Esophagus (tissue), 2 donors: ENCODE measurements around the gene LSAMP. TPM values are rescaled to one million over a fixed set of nuclear protein-coding genes. Genes with fewer than 3 reads are reported as not detected.

ENCODE experiments used
- H3K27ac ChIP-seq, 2 donors: one replicate each; pipeline ENCODE4 v1.5.1; 2013; ENCODE audit warnings: low read depth in 2 of 2, mild to moderate bottlenecking in 2 of 2, inconsistent platforms in 1 of 2, low read length in 1 of 2, moderate library complexity in 1 of 2
- H3K27me3 ChIP-seq, 2 donors: one replicate each; pipeline ENCODE4 v1.6.1; 2013; ENCODE audit warnings: low read length in 2 of 2, control low read depth in 1 of 2, mild to moderate bottlenecking in 1 of 2; ENCODE audit not compliant: insufficient read depth in 2 of 2, control insufficient read depth in 1 of 2
- H3K36me3 ChIP-seq, 2 donors: one replicate each; pipeline ENCODE4 v1.6.1; 2013; ENCODE audit warnings: low read length in 1 of 2; ENCODE audit not compliant: control insufficient read depth in 2 of 2, insufficient read depth in 2 of 2
- H3K4me1 ChIP-seq, 2 donors: one replicate each; pipeline ENCODE4 v1.6.1; 2013; ENCODE audit warnings: low read length in 1 of 2; ENCODE audit not compliant: control insufficient read depth in 2 of 2, insufficient read depth in 2 of 2
- H3K4me3 ChIP-seq, 2 donors: one replicate each; pipeline ENCODE4 v1.5.1; 2013; ENCODE audit warnings: low read length in 2 of 2, mild to moderate bottlenecking in 2 of 2, low read depth in 1 of 2, moderate library complexity in 1 of 2
- H3K9me3 ChIP-seq, 2 donors: one replicate each; pipeline ENCODE4 v1.6.1; 2013; ENCODE audit warnings: mild to moderate bottlenecking in 2 of 2, low read depth in 1 of 2, low read length in 1 of 2, moderate library complexity in 1 of 2; ENCODE audit not compliant: control insufficient read depth in 2 of 2, insufficient read depth in 1 of 2
- WGBS, 2 donors: extraction: QIAGEN DNeasy Blood & Tissue Kit; methylation state at CpG; one replicate each; pipeline ENCODE4 v1.1.7; 2013; 5-methylcytosine and 5-hydroxymethylcytosine counted together
- polyA plus RNA-seq, 2 donors: library from polyadenylated mRNA; stranded (reverse); fragments of 200-250 nt; gene quantifications; one replicate each; pipeline ENCODE4 v1.2.3, GENCODE V29; 2013
- donor health status: healthy with polysubstance abuse.
- donor health status: Bipolar disorder and iron deficiency.

Gene LSAMP
- polyA plus RNA-seq, 2 donors = 0.10 to 0.16 TPM

- H3K27ac ChIP-seq = no peak overlapping the region
- H3K27me3 ChIP-seq = no peaks in the 10 kb centered on the region
- H3K9me3 ChIP-seq = no peaks in the 10 kb centered on the region
- no peak overlapping the region for H3K4me3 ChIP-seq
- WGBS, 2 donors = 66 to 73% methylated on average over 7 of the region's 7 CpGs
- H3K36me3 ChIP-seq = no peaks in the 10 kb centered on the region
- no peaks in the 10 kb centered on the region for H3K4me1 ChIP-seq
These were observed 296.1 kb downstream of the LSAMP start for GRCh38 chr3:116148881-116149851.

DNA sequence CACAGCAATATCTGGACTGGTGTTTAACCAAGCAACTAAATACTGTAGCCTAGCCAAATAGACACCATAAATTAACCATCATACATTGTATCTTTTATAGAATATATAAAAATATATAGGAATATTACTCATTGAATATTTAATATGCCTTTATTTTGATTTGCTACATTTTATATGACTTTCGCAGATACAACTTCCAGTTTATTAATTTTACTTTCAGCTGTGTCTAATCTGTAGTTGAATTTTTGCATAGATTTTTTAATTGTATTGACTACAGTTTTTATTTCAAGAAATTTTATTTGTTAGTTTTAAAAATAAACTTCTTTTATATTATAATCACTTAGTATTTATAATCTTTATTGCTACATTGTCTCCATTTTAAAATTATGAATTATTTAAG, 299.7 kb downstream of the LSAMP start:
- Histone ChIP-seq H3K27ac (no peak overlapping the region), H3K36me3 (no peaks in the 10 kb centered on the region), H3K4me1 (no peaks in the 10 kb centered on the region), H3K4me3 (no peak overlapping the region), H3K27me3 (no peaks in the 10 kb centered on the region), H3K9me3 (no peaks in the 10 kb centered on the region)
- 91 to 92% methylated on average over 1 of the region's 1 CpG for WGBS, 2 donors

DNA sequence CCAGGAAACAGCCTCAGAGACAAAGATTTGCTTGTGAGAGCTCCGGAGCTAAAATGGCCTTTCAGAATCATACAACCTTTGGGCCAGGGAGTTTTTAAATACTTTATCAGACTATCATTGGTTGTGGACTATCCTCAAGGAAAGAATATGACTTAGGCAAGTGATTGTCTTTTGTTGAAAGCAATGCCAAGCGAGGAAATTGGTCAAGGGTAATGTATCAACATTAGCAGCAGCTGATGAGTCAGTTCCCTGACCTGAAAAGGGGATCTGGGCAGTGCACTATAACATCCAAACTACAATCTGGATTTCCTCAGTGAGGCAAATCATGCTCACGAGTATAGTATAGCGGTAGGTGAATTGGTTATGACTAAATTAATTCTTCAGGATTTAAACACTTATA, 303.6 kb downstream of the LSAMP start:
- no peak overlapping the region for H3K27ac ChIP-seq
- H3K4me1 ChIP-seq = no peaks in the 10 kb centered on the region
- H3K36me3 ChIP-seq = no peaks in the 10 kb centered on the region
- H3K9me3 ChIP-seq = no peaks in the 10 kb centered on the region
- 86% methylated on average over 4 of the region's 4 CpGs for WGBS, 2 donors
- H3K27me3 ChIP-seq = no peaks in the 10 kb centered on the region
- H3K4me3 ChIP-seq = no peak overlapping the region

- WGBS, 2 donors = 29 to 31% methylated on average over 5 of the region's 5 CpGs
These were observed 305.1 kb downstream of the LSAMP start for GRCh38 chr3:116140100-116140689.

GRCh38 chr3:116139641-116140040, 305.6 kb downstream of the LSAMP start:
- Histone ChIP-seq H3K36me3 (no peaks in the 10 kb centered on the region), H3K27ac (no peak overlapping the region), H3K27me3 (no peaks in the 10 kb centered on the region), H3K4me1 (no peaks in the 10 kb centered on the region), H3K4me3 (no peak overlapping the region), H3K9me3 (no peaks in the 10 kb centered on the region)
- WGBS, 2 donors = 85% methylated on average over 2 of the region's 2 CpGs

More at GRCh38 chr3:116140100-116140689, 305.1 kb downstream of the LSAMP start:
- no peaks in the 10 kb centered on the region for H3K36me3 ChIP-seq
- H3K27me3 ChIP-seq = no peaks in the 10 kb centered on the region
- no peak overlapping the region for H3K4me3 ChIP-seq
- no peaks in the 10 kb centered on the region for H3K4me1 ChIP-seq
- no peaks in the 10 kb centered on the region for H3K9me3 ChIP-seq
- no peak overlapping the region for H3K27ac ChIP-seq

GRCh38 chr3:116135457-116136085, 309.7 kb downstream of the LSAMP start:
- Histone ChIP-seq H3K4me3 (no peak overlapping the region), H3K4me1 (no peaks in the 10 kb centered on the region), H3K36me3 (no peaks in the 10 kb centered on the region), H3K9me3 (no peaks in the 10 kb centered on the region), H3K27me3 (no peaks in the 10 kb centered on the region), H3K27ac (no peak overlapping the region)
- WGBS, 2 donors = 50 to 57% methylated on average over 4 of the region's 4 CpGs

DNA sequence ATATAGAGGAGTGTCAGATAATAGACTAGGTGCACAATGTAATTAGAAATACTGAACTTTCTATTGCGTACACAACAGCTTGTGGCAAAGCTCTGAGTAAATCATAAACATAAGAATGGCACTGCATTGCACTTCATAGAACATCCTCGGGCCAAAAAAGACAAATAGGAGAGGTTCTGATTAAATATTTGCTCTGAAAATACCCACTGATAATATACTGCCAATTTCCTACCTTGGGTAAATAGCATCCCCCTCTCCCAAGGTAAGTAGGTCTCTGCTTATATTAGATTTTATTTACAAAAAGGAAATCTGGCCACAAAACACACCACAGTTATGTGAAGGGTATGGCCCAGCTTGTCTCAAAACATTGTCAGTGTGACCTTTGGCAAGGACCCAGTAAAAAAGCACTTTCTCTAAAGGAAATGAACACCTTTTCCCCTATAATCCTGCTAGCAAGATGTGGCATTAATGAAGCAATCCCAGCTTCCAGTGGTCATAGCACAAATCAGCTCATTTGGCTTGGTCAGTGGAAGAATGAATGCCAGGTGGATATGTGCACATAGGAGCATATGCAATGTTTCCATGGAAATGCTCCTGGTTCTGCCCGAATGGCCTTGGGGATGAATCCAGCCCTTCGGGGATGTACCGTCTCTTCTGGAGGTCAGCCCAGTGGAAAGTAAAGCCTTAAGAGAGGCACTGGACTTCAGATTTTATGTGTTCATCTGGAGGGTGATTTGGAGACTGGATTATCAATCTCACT, 315.9 kb downstream of the LSAMP start:
- WGBS, 2 donors = 76 to 85% methylated on average over 5 of the region's 5 CpGs
- Histone ChIP-seq H3K36me3 (no peaks in the 10 kb centered on the region), H3K4me1 (no peaks in the 10 kb centered on the region), H3K4me3 (no peak overlapping the region), H3K27ac (no peak overlapping the region), H3K9me3 (no peaks in the 10 kb centered on the region), H3K27me3 (no peaks in the 10 kb centered on the region)

DNA sequence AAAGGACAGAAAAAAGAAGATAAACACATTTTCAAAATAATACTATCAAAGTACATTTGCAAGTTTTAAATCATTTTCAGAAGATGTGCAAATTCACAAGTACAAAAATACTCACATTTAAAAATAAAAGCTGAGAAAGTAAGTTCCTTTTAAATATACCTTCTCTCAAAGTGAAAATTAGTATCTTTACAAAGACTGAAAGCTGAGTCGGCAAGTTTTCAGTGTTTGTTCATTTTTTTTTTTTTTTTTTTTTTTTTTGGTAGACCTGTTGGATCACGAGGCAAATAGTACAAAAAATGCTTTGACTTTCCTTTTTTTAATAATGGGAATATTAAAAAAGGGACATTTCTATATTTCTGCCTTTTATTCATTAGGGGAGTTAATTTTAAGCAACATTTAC, 317.8 kb downstream of the LSAMP start:
- H3K36me3 ChIP-seq = no peaks in the 10 kb centered on the region
- H3K27me3 ChIP-seq = no peaks in the 10 kb centered on the region
- no peaks in the 10 kb centered on the region for H3K9me3 ChIP-seq
- 62 to 64% methylated on average over 2 of the region's 2 CpGs for WGBS, 2 donors
- no peak overlapping the region for H3K27ac ChIP-seq
- no peak overlapping the region for H3K4me3 ChIP-seq
- H3K4me1 ChIP-seq = no peaks in the 10 kb centered on the region

GRCh38 chr3:116124166-116124565, 321.1 kb downstream of the LSAMP start:
- Histone ChIP-seq H3K27ac (no peak overlapping the region), H3K4me1 (no peaks in the 10 kb centered on the region), H3K9me3 (no peaks in the 10 kb centered on the region), H3K36me3 (no peaks in the 10 kb centered on the region), H3K27me3 (no peaks in the 10 kb centered on the region), H3K4me3 (no peak overlapping the region)
